RWPE1 (cell line): Measurements from ENCODE around the gene TBL2.
"Not testable (repeated sequence)": the region's sequence is repeated elsewhere in the genome, so short reads cannot be mapped to it uniquely, and the experiment has no call there.

Experiments used
- CTCF ChIA-PET: fragments of 350-600 bp; sonication (Branson Sonifier 250); formaldehyde crosslinking; extraction: SDS; loops from one replicate; lab custom pipeline; 2021; lab: Yijun Ruan, JAX
- POLR2A ChIA-PET: fragments of 400-600 bp; formaldehyde crosslinking; extraction: SDS; loops from one replicate; lab custom pipeline; 2020; ENCODE audit warnings: antibody characterized with exemption; ENCODE audit not compliant: low non-redundant PET; lab: Yijun Ruan, JAX
- DNase-seq: peaks from one replicate; pipeline ENCODE4 v3.0.0; 2012; ENCODE audit warnings: low spot score
- H3K27ac ChIP-seq: fragments of 450-650 bp; 2 replicates; pipeline ENCODE4 v1.5.1; 2017
- CTCF ChIP-seq: fragments of 450-650 bp; conservative IDR thresholded peaks from 2 replicates; pipeline ENCODE4 v1.5.1; 2017; ENCODE audit warnings: low read depth, mild to moderate bottlenecking

TBL2 gene

DNA sequence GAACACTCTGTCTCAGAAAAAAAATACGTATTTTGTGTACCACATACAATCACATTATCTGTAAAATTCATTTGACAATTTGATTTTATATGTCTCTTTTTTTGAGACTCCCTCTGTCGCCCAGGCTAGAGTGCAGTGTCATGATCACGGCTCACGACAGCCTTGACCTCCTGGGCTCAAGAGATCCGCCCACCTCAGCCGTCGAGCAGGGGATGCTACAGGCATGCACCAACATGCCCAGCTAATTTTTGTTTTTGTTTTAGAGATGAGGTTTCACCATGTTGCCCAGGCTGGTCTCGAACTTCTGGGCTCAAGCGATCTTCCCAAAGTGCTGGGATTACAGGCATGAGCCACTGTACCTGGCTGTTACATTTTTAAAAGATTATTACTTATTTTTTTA lies 44.6 kb downstream of the TBL2 start:
- ChIA-PET CTCF (interaction anchor here (0.6 kb wide), 1 partner anchor 20 kb away, joined by 3 read pairs; no protein-coding TSS in a partner anchor), POLR2A (no interaction called here)
- DNase-seq, result no peak
- H3K27ac ChIP-seq, result peak overlapping the region; percentile 60
- no peak for TF ChIP-seq CTCF

- CTCF ChIA-PET, result interaction anchor here (1.1 kb wide), 1 partner anchor 12 kb away, joined by 3 read pairs; no protein-coding TSS in a partner anchor
- no peak for DNase-seq
- POLR2A ChIA-PET, result no interaction called here
- H3K27ac ChIP-seq, result 0 out of 2 replicates have a peak overlapping the region, but pooled peaks have one; percentile 3
- TF ChIP-seq CTCF, result no peak
Measured at GRCh38 chr7:73532224-73532623, 46.2 kb downstream of the TBL2 start.

DNA sequence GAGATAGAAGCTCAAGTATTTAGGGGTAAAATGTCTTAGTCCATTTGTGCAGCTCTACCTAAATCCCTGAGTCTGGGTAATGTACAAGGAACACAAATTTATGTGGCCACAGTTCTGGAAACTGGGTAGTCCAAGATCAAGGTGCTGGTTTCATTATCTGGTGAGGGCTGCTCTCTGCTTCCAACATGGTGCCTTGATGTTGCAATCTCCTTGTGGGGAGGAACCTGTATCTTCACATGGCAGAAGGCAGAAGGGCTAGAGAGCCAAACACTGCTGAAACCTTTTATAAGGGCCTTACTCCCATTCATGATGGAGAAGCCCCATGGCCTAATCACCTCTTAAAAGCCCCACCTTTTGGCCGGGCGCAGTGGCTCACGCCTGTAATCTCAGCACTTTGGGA lies 47.6 kb downstream of the TBL2 start:
- H3K27ac ChIP-seq, result no peak overlapping the region
- ChIA-PET POLR2A (interaction anchor here (0.5 to 0.7 kb wide), 2 partner anchors 11 to 1513 kb away, joined by 3 to 4 read pairs; no protein-coding TSS in a partner anchor), CTCF (no interaction called here)
- no peak for DNase-seq
- TF ChIP-seq CTCF, result no peak

DNA sequence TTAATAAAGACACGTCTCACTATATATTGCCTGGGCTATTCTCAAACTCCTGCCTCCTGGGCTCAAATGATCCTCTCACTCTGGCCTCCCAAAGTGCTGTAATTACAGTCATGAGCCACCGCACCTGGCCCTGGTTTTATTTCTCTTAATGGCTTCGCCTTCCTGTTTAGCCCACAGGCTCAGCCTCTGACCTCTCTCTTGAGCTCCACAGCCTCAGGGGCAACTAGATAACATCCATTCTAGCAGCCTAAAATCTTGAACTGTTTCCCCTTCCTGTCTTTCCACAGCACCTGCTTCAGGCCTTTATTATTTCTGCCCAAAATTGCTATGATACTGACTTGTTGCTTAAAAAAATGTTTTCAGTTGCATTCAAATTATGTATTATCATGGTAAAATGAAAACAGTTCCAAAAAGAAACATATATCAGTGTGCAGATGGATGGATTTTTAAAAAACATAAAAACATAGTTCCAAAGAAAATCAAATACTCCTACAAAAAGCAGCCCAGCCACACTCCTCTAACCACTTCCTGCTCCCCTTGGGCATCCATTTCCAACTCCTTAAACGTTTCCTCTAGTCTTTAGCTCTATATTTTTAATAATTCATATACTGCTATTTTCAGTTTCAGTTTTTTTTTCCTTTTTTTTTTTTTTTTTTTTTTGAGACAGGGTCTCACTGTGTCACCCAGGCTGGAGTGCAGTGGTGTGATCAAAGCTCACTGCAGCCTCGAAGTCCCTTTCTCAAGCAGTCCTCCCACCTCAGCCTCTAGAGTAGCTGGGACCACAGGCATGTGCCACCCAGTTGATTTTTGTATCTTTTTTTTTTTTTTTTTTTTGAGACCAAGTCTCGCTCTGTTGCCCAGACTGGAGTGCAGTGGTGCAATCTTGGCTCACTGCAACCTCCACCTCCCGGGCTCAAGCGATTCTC lies 51.2 kb downstream of the TBL2 start:
- no peak for TF ChIP-seq CTCF
- DNase-seq, result no peak
- CTCF ChIA-PET, result interaction anchor here (0.6 kb wide), 1 partner anchor 25 kb away, joined by 3 read pairs; no protein-coding TSS in a partner anchor
- POLR2A ChIA-PET, result interaction anchor here (0.7 kb wide), 1 partner anchor 16 kb away, joined by 10 read pairs; no protein-coding TSS in a partner anchor
- H3K27ac ChIP-seq, result peak overlapping the region; percentile 36; the same call in 1 of the 2 replicates

DNA sequence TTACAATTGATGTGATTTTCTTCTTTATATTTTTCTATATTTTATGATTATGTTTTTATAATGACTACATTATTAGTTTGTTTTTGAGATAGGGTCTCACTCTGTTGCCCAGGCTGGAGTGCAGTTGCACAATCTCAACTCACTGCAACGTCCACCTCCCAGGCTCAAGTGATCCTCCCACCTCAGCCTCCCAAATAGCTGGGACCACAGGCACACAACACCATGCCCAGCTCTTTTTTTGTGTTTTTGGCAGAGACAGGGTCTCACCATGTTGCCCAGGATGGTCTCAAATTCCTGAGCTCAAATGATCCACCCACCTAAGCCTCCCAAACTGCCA lies 52.3 kb downstream of the TBL2 start:
- H3K27ac ChIP-seq, result peak overlapping the region; percentile 36
- CTCF ChIA-PET, POLR2A ChIA-PET, DNase-seq: not testable (repeated sequence)

- ChIA-PET POLR2A (no interaction called here), CTCF (interaction anchor here (0.6 kb wide), 1 partner anchor 12 kb away, joined by 4 read pairs; no protein-coding TSS in a partner anchor)
- peak within 1 kb of the TSS; percentile 93 for H3K27ac ChIP-seq
- peak; percentile 99 for DNase-seq
- no peak for TF ChIP-seq CTCF
Measured at GRCh38 chr7:73522105-73522872, 56.1 kb downstream of the TBL2 start, which contains the start of gene BAZ1B. Gene BAZ1B (minus strand): TSS chr7:73522293. CDS start chr7:73521933, 360 bp downstream.
